RWPE2 (cell line): ENCODE measurements around the gene MFSD6L.

ENCODE experiments used
- ATAC-seq: fragments of 200-7000 bp; cut with Tn5 transposase; 3 replicates; pipeline ENCODE4 v1.9.1; 2021; ENCODE audit warnings: low read depth
- DNase-seq: peaks from one replicate; pipeline ENCODE4 v3.0.0-alpha.2; 2020; ENCODE audit warnings: low spot score
- H3K27ac ChIP-seq: fragments of 450-650 bp; 2 replicates; pipeline ENCODE4 v1.5.1; 2017; ENCODE audit warnings: mild to moderate bottlenecking; ENCODE audit not compliant: poor library complexity, severe bottlenecking
- H3K27me3 ChIP-seq: fragments of 250-450 bp; sonication (Bioruptor Pico); 2 replicates; pipeline ENCODE4 v1.5.1; 2021; ENCODE audit warnings: mild to moderate bottlenecking, moderate library complexity; ENCODE audit not compliant: insufficient read depth, poor library complexity, severe bottlenecking
- H3K36me3 ChIP-seq: fragments of 250-450 bp; sonication (Bioruptor Pico); 2 replicates; pipeline ENCODE4 v1.5.1; 2020; ENCODE audit warnings: low read depth, mild to moderate bottlenecking, moderate library complexity
- H3K4me1 ChIP-seq: fragments of 250-450 bp; sonication (Bioruptor Pico); 2 replicates; pipeline ENCODE4 v1.5.1; 2021; ENCODE audit warnings: mild to moderate bottlenecking, moderate library complexity; ENCODE audit not compliant: insufficient read depth, poor library complexity, severe bottlenecking
- H3K4me3 ChIP-seq: fragments of 250-450 bp; sonication (Bioruptor Pico); 2 replicates; pipeline ENCODE4 v1.5.1; 2021; ENCODE audit warnings: mild to moderate bottlenecking, moderate library complexity; ENCODE audit not compliant: severe bottlenecking
- H3K9me3 ChIP-seq: fragments of 250-450 bp; sonication (Bioruptor Pico); 2 replicates; pipeline ENCODE4 v1.5.1; 2021; ENCODE audit warnings: mild to moderate bottlenecking, moderate library complexity; ENCODE audit not compliant: severe bottlenecking
- TF ChIP-seq, protein P1 (sequence below): fragments of 450-650 bp; IDR thresholded peaks from one replicate; pipeline ENCODE4 v1.5.1; 2017; ENCODE audit warnings: mild to moderate bottlenecking, moderate library complexity; ENCODE audit not compliant: poor library complexity, severe bottlenecking

The MFSD6L gene

DNA sequence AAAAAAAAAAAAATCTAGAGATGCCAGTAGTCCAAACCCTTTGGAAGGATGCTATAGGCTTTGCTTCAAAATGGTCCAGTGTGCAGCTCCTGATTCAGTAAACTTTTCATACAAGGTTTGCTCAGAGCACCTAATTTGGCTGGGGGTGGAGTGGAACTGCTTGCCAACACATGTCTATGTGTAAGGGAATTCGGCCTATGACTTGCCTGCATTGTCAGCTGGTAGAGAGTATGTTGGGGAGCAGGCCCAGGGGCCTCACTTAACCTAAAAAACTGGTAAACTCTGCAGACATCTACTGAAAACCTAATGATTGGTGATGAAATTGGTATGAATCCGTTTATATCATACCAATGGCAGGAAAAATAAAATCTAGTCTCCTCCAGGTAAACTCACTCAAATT is 1.5 kb upstream of the MFSD6L start:
- TF ChIP-seq, protein P1, sequence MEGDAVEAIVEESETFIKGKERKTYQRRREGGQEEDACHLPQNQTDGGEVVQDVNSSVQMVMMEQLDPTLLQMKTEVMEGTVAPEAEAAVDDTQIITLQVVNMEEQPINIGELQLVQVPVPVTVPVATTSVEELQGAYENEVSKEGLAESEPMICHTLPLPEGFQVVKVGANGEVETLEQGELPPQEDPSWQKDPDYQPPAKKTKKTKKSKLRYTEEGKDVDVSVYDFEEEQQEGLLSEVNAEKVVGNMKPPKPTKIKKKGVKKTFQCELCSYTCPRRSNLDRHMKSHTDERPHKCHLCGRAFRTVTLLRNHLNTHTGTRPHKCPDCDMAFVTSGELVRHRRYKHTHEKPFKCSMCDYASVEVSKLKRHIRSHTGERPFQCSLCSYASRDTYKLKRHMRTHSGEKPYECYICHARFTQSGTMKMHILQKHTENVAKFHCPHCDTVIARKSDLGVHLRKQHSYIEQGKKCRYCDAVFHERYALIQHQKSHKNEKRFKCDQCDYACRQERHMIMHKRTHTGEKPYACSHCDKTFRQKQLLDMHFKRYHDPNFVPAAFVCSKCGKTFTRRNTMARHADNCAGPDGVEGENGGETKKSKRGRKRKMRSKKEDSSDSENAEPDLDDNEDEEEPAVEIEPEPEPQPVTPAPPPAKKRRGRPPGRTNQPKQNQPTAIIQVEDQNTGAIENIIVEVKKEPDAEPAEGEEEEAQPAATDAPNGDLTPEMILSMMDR = no peak
- Histone ChIP-seq H3K4me3 (no peak overlapping the region), H3K4me1 (no peaks in the 10 kb centered on the region), H3K9me3 (no peaks in the 10 kb centered on the region), H3K27ac (no peak overlapping the region), H3K27me3 (no peaks in the 10 kb centered on the region), H3K36me3 (no peaks in the 10 kb centered on the region)
- no peak for DNase-seq
- ATAC-seq = no peak

DNA sequence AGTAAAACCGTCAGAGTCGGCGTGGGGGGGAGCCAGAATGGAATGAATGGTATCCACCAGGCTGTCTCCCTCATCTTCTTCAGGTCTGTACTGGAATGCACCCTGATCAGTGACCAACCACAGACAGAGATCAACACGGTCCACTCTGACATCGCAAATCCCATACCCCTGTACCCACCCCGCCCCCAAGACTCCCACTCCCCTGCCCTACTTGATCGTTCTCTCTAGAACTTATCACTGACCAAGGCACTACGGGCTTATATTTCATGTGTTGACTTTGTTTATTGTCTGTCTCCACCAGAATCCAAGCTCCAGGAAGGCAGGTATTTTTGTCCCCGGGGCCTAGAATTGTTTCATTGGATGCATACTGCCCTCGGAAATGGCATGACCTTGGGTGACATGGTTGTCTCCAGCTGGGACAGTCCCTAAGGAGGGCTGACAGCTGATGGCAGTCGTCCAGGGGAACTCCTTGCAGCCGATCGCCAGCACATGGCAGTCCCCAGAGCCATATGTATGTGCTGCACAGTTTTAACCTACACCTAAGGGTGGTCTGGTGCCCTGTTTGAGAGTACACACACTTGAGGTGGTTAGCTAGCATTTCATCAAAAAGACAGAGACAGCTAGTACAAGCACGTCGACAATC is 526 bp upstream of the MFSD6L start:
- no peak for ATAC-seq
- Histone ChIP-seq H3K4me1 (no peaks in the 10 kb centered on the region), H3K27ac (no peak overlapping the region), H3K9me3 (no peaks in the 10 kb centered on the region), H3K4me3 (no peak overlapping the region), H3K36me3 (no peaks in the 10 kb centered on the region), H3K27me3 (no peaks in the 10 kb centered on the region)
- DNase-seq = no peak
- TF ChIP-seq, protein P1 = peak; percentile 4

DNA sequence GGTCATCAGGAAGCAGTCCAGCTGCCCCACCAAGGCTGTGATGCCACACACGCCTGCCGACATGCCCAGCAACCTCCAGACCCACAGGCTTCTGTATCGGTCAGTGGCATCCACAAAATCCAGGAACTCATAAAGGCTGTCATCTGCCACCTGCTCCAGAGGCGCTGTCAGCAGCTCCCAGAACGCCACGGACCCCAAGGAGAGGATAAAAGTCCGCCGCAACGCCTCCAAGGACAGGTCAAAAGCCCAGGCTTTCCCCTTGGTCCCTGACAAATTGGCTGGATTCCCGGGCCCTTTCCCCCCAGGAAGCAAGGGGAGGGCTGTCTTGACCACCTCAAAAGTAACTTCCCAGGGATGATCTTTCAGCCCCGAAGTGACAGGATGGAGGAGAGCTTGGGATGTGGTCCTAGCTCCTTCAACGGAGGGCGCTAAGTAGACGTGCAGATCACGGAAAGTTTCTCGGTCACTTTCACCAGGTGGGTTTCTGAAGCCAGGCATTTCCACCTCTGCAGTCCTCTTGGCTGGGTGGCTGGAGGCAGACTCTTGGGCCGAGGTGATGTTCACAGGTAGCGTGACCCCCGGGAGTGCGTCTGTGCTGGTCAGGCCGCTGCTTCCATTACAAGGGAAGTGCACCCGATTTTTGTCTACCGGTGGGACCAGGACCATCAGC is 854 bp downstream of the MFSD6L start:
- H3K27ac ChIP-seq = no peak overlapping the region
- no peaks in the 10 kb centered on the region for H3K4me1 ChIP-seq
- ATAC-seq (no peak), DNase-seq (no peak)
- TF ChIP-seq, protein P1 = no peak
- H3K9me3 ChIP-seq = no peaks in the 10 kb centered on the region
- H3K4me3 ChIP-seq = no peak overlapping the region
- H3K36me3 ChIP-seq = no peaks in the 10 kb centered on the region
- no peaks in the 10 kb centered on the region for H3K27me3 ChIP-seq

DNA sequence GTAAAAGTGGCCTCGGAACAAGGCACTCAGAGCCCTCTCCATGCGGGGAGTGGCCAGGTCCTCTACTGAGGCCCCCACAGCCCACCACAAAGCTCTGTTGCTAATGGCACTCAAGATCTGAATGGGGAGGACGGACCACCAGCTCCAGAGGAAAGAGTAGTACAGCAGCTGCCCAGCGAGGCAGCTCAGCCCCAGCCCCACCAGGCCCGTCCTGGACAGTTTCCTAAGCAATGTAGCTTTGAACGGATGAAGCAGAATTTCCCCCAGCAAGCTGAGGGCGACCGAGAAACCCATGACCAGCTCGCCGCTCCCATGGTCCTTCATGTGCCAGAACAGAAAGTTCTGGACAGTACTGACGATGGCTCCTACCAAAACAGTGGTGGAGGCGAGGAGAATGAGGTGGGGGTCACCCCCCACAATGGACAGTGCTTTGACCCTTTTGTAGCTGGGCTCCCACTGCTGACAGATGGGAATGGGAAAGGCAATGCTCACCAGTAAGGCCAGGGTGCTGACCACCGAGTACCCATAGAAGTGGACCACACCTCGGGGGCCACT is 1.5 kb downstream of the MFSD6L start:
- Histone ChIP-seq H3K27me3 (no peaks in the 10 kb centered on the region), H3K36me3 (no peaks in the 10 kb centered on the region), H3K27ac (no peak overlapping the region), H3K4me3 (no peak overlapping the region), H3K4me1 (no peaks in the 10 kb centered on the region), H3K9me3 (no peaks in the 10 kb centered on the region)
- no peak for DNase-seq
- ATAC-seq = no peak
- TF ChIP-seq, protein P1 = no peak

DNA sequence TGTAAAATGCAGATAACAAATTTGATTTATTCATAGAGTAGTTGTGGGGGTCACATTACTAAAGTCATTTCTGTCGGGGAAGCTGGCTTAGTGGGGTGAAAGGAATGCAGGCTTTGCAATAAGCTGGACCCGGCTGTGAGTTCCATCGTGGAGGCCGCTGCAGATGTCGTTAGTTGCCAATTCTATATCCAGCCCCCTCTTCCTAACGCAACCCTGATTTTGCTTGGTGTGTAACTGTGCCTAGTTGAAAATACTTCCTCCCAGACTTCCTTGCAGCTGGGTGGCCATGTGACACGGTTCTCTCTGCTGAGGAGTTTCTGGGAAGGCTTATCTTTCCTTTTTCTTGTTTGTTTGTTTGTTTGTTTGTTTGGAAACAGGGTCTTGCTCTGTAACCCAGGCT is 4.5 kb downstream of the MFSD6L start:
- Histone ChIP-seq H3K36me3 (no peaks in the 10 kb centered on the region), H3K27ac (no peak overlapping the region), H3K4me1 (no peaks in the 10 kb centered on the region), H3K27me3 (no peaks in the 10 kb centered on the region), H3K9me3 (peaks cover 5% of the 10 kb centered on the region), H3K4me3 (no peak overlapping the region)
- DNase-seq (no peak), ATAC-seq (no peak)
- TF ChIP-seq, protein P1 = no peak
